ENCODE measurements around the gene VPS39. TPM values are rescaled to one million over a fixed set of nuclear protein-coding genes. Genes with fewer than 3 reads are reported as not detected.
"Not testable (repeated sequence)": the region's sequence is repeated elsewhere in the genome, so short reads cannot be mapped to it uniquely, and the experiment has no call there.

Gene VPS39
- total and polyA plus RNA-seq, 2 of the 8 experiments (the other 6 are each of a cell fraction or from before 2014, with no cell fraction given), result 34.4 to 36.6 TPM

GRCh38 chr15:42228981-42229380, 20.9 kb upstream of the VPS39 start:
- H4K91ac ChIP-seq (replicated peaks; ENCODE audit: insufficient read length, low read length); H3K14ac ChIP-seq (ENCODE audit: insufficient read length); H2AK5ac ChIP-seq (ENCODE audit: low read depth, low read length); H2BK20ac ChIP-seq (ENCODE audit: low read length); H3K56ac ChIP-seq (replicated peaks; ENCODE audit: insufficient read length, low read depth, low read length); H3K23ac ChIP-seq (ENCODE audit: insufficient read length); H3K4ac ChIP-seq (replicated peaks; ENCODE audit: insufficient read length, low read depth, low read length); H3K4me2 ChIP-seq (ENCODE audit: insufficient read depth in 1 of 2, low read depth in 2 of 2, low read length in 2 of 2); H3K9me3 ChIP-seq (ENCODE audit: insufficient read depth in 2 of 2, low read depth in 1 of 2, low read length in 1 of 2); H3K4me1 ChIP-seq (replicated peaks in 1 of 4; ENCODE audit: control insufficient read depth in 3 of 4, insufficient read depth in 4 of 4, low read length in 3 of 4); H2AFZ ChIP-seq (ENCODE audit: low read length); H2BK120ac ChIP-seq (replicated peaks; ENCODE audit: low read depth, low read length); FAIRE-seq; H4K20me1 ChIP-seq (replicated peaks in 1 of 2; ENCODE audit: control insufficient read depth in 1 of 2, insufficient read depth in 2 of 2, low read length in 2 of 2); H3K9ac ChIP-seq (replicated peaks in 1 of 4; ENCODE audit: extremely low read depth in 1 of 4, low read depth in 3 of 4, low read length in 3 of 4); H4K8ac ChIP-seq (ENCODE audit: extremely low read depth, insufficient read depth, low read length); H3K4me3 ChIP-seq (ENCODE audit: extremely low read depth in 1 of 4, insufficient read depth in 2 of 4, low read depth in 3 of 4, low read length in 4 of 4); H3K23me2 ChIP-seq (ENCODE audit: low read depth, low read length); H3K18ac ChIP-seq (ENCODE audit: extremely low read depth, low read length); H2BK12ac ChIP-seq (ENCODE audit: low read depth, low read length); H2BK5ac ChIP-seq (ENCODE audit: low read depth, low read length); H4K5ac ChIP-seq (ENCODE audit: insufficient read length, low read depth, low read length); H3K27ac ChIP-seq (ENCODE audit: low read depth, low read length); H3K79me1 ChIP-seq (ENCODE audit: low read depth, low read length); DNase-seq (ENCODE audit: low read depth in 1 of 2, low spot score in 2 of 2); H3K27me3 ChIP-seq (replicated peaks in 1 of 4; ENCODE audit: control insufficient read depth in 3 of 4, extremely low read depth in 1 of 4, insufficient read depth in 3 of 4, low read length in 3 of 4); H2BK15ac ChIP-seq (ENCODE audit: low read length); H3K79me2 ChIP-seq (ENCODE audit: control insufficient read depth in 1 of 2, insufficient read depth in 2 of 2, low read length in 2 of 2): not testable (repeated sequence)
- H3K36me3 ChIP-seq (ENCODE audit: control insufficient read depth in 2 of 4, insufficient read depth in 4 of 4, low read length in 3 of 4), result peaks cover 8 to 56% (median 24%) of the 10 kb centered on the region in 4 experiments; a peak in 7 of 8 replicates
- ChIA-PET CTCF (ENCODE audit: partially characterized antibody) (interaction anchor here (0.9 to 4.1 kb wide), 3 partner anchors 28 to 156 kb away, joined by 3 to 16 read pairs (median 5); partner anchors contain the start of gene PLA2G4F), POLR2A (ENCODE audit: partially characterized antibody) (interaction anchor here (1.0 kb wide), 1 partner anchor 13 kb away, joined by 3 read pairs; no protein-coding TSS in a partner anchor)
- WGBS, 2 experiments (ENCODE audit: extremely low coverage in 1 of 2, insufficient coverage in 1 of 2, insufficient read length in 1 of 2, insufficient replicate concordance in 2 of 2, low coverage in 1 of 2, low lambda C conversion rate in 2 of 2, missing lambda C conversion rate in 1 of 2), result 92% methylated on average over 5 of the region's 5 CpGs; no CpG with 5 or more reads in 1 of the 2 experiments
